ENCODE data around the gene A2M. TPM values are rescaled to one million over a fixed set of nuclear protein-coding genes. Genes with fewer than 3 reads are reported as not detected.

Gene A2M
- total RNA-seq, 1 donor from 2014 or later = 996 TPM

- DNase-seq (ENCODE audit: low spot score) = no peak
Measured at GRCh38 chr12:9122091-9122609, 6.4 kb upstream of the A2M start.

GRCh38 chr12:9120487-9121184 lies 4.9 kb upstream of the A2M start:
- no peak for DNase-seq (ENCODE audit: low spot score)

- DNase-seq (ENCODE audit: low spot score) = no peak
Measured at GRCh38 chr12:9118158-9118557, 2.4 kb upstream of the A2M start.

GRCh38 chr12:9114946-9115345 lies 773 bp downstream of the A2M start:
- no peak for DNase-seq (ENCODE audit: low spot score)

GRCh38 chr12:9113987-9114309 lies 1.8 kb downstream of the A2M start:
- DNase-seq (ENCODE audit: low spot score) = no peak

- DNase-seq (ENCODE audit: low spot score) = no peak
Measured at GRCh38 chr12:9113296-9113986, 2.3 kb downstream of the A2M start.

GRCh38 chr12:9112076-9112853 lies 3.5 kb downstream of the A2M start:
- DNase-seq (ENCODE audit: low spot score) = no peak

- DNase-seq (ENCODE audit: low spot score) = no peak
Measured at GRCh38 chr12:9111525-9111924, 4.2 kb downstream of the A2M start.

- no peak for DNase-seq (ENCODE audit: low spot score)
Measured at GRCh38 chr12:9109737-9110491, 5.8 kb downstream of the A2M start.

- no peak for DNase-seq (ENCODE audit: low spot score)
Measured at GRCh38 chr12:9109213-9109522, 6.6 kb downstream of the A2M start.

GRCh38 chr12:9108504-9109212 lies 7.1 kb downstream of the A2M start:
- DNase-seq (ENCODE audit: low spot score) = no peak

GRCh38 chr12:9107542-9107873 lies 8.2 kb downstream of the A2M start:
- no peak for DNase-seq (ENCODE audit: low spot score)

- no peak for DNase-seq (ENCODE audit: low spot score)
Measured at GRCh38 chr12:9106610-9107541, 8.8 kb downstream of the A2M start.

GRCh38 chr12:9106067-9106466 lies 9.7 kb downstream of the A2M start:
- DNase-seq (ENCODE audit: low spot score) = no peak

- no peak for DNase-seq (ENCODE audit: low spot score)
Measured at GRCh38 chr12:9104767-9105423, 10.8 kb downstream of the A2M start.

- DNase-seq (ENCODE audit: low spot score) = no peak
Measured at GRCh38 chr12:9104087-9104486, 11.6 kb downstream of the A2M start.

- DNase-seq (ENCODE audit: low spot score) = no peak
Measured at GRCh38 chr12:9103050-9103849, 12.5 kb downstream of the A2M start.

- DNase-seq (ENCODE audit: low spot score) = no peak
Measured at GRCh38 chr12:9101018-9101687, 14.6 kb downstream of the A2M start.
